ENCODE data around the gene GNAQ.
A peak's percentile ranks its signal among the peaks of the same experiment; 100 is the strongest.

The GNAQ gene

DNA sequence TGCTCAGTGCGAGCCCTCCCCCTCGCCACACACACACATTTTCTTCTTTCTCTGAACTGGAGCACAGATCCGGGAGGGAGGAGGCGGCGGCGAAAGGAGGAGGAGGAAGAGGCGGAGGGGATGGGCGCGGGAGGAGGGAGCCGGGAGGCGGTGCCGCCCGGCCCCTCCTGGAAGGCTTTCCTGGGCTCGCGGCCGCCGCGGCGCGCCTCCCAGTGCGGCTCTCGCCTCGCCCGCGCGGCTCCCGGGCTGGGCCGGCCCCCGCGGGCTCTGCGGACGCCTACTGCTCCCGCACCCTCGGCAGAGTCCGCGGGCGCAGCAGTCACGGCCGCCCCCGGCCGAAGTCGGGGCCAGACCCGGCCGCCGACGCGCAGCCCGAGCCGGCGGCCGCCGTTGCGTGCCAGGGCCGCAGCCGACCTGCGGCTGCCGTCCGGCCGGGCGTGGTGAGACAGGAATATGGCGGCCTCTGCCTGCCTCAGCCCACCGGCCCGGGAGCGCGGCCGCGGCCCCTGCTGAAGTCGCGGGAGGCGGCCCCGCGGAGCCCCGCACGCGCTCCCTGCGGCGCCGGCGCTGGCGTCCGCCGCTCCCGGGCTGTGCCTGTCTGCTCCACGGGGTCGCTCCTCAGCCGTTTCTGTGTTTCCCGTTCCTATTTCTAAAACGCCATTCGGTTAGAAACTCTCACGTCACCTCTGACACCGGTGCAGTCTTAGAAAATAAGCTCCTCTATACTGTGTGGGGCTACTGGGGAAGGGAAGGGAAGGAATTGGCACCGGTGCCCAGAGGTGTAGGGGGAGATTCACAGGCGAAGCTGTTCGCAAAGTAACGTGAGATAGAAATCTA is 500 bp upstream of the GNAQ start:
- peak; percentile 78 for DNase-seq (ENCODE audit: low read depth, low spot score)

DNA sequence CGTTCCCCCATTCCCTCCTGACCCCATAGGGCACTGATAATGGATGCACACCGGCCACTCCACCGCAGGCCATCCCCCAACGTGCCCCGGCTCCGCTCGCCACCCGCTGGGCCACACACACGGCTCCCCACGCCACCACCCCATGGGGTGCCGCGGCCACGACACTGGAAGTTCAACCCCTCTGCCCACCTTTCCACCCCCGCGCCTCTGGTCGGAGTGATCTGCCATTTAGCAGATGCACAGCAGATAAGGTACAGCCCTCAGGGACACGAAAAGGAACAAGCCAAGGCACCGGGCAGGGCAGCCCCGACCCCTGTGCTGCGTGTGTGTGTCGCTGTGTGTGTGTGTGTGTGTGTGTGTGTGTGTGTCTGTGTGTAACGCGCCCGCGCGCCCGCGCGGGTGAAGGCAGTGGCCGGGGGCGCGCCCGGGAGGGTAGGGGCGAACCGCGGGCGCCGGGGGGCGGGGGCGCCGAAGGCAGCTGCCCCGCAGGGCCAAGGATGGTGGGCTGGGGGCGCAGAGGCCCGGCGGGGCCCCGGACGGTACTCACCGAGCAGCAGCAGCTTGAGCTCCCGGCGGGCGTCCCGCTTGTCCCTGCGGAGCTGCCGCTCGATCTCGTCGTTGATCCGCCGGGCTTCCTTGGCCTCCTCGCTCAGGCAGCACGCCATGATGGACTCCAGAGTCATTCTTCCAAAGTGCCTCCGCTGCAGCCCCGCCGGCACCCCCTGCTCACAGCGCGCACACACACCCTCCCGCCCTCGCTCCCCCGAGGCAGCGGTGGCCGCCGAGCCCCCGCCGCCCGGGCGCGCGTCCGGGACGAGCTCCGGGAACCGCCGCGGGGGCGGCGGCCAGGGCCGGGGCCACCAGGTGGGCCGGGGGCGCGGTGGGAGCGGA is 813 bp downstream of the GNAQ start:
- DNase-seq (ENCODE audit: low read depth, low spot score) = no peak

DNA sequence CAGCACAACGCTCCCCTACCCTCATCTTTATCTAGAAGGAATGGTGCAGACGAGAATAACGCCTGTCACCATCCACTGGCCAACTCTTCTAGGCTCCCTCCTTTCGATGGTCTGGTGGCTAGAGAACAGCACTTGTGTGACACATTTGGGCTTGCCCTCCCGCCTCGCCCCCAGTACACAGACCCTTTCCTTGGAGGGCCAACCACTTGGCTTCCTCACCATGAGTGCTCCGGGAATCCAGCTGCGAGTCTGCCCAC is 1.4 kb downstream of the GNAQ start:
- DNase-seq (ENCODE audit: low read depth, low spot score) = no peak

DNA sequence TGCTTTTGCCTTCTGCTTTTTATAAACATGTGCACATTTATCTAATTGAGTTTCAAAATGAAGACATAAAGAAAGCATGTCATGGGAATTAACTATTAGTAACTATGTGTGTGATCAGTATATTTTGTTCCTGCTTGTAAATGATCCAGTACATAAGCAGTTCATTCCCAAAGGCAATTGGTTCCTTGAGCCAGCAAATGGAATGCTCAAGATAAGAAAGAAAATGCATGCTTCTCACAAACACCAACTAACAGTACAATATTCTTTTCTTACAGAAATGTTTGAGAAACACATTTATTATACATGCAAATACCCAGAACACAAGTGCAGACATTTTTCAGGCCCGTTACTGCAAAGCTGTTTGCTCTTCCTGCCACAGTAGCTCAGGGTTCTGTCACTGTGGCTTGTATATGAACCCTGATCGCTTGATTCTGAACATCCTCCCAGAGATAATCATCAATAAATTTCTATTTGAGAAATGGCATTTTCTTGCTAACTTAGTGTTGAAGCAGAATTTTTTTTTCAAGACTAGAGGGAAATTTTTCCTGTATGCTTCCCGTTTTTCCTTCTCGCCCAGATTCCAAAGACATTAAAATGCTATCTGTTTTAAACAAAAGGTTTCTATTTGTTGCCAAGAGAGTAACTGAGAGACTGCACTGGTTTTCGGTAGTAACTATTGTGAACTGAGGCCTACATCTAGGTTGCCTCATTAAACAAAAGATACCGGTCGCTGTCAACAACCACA is 1.9 kb downstream of the GNAQ start:
- DNase-seq (ENCODE audit: low read depth, low spot score) = no peak

DNA sequence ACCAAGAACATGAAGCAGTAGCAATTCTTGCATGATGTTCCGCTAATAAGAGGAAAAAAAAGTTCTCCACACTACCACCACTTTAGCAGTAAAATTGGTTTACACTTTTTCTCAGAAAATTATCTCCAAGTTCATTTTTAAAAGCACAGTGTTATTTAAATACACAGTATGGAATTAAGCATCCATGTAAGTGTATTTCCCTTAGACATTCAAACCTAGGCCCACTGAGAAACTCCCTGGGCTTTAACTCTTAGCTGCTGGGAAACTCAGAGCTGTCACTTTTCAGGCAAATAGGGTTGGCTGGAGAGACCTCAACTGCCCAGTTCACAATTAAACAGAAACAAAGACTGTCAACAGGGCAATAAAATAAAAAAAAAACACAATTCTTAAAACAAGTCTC is 2.7 kb downstream of the GNAQ start:
- no peak for DNase-seq (ENCODE audit: low read depth, low spot score)

DNA sequence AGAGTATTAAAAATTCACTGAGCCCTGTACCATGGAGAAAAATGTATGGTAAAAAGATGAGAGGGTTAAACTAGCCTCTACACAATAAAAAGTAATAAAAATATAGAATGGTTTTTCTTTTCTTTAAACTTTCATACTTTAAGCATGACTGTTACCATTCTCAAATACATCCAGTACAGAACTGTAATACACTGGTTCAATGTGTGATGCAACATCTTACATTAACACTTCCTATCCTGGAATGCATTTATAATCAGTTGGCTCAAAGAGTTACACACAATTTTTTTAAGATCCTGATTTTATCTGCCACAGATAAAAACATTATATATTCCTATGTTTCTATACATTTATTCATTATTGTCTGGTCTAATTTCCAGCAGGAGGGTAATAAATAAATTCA is 4.7 kb downstream of the GNAQ start:
- no peak for DNase-seq (ENCODE audit: low read depth, low spot score)

DNA sequence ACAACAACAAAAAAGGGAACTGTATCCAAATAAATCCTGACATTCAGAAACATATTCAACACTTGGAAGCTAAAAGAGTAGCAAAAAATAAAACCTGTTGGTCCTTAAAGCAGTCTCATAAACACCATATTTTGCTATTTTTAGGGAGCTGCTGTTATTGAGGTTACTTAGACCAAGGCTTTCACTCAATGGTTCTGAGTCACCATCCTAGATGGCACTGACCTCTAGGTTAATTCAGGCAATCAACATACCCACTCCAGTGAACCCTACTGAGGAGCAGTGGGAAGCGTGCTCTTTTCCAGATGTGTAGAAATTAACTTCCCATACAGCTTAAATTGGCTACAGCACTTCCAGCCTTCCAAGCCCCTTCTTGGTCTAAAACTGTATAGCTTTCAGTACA is 5.2 kb downstream of the GNAQ start:
- DNase-seq (ENCODE audit: low read depth, low spot score) = no peak

DNA sequence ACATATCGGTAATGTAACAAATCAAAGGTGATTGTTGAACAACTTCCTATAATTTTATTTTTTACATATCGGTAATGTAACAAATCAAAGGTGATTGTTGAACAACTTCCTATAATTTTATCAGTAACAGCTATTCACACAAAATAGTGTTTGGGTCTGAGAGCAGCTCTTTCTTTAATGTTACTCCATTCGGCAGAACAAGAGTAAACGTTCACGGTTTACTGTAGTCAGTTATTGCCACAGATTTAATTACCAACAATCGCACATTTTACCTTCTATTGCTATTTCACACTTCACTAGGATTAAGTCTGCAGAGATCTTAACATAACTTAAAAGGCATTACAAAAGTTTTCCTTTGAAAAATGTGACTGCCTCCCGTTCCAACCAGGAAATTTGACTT is 6.4 kb downstream of the GNAQ start:
- no peak for DNase-seq (ENCODE audit: low read depth, low spot score)

DNA sequence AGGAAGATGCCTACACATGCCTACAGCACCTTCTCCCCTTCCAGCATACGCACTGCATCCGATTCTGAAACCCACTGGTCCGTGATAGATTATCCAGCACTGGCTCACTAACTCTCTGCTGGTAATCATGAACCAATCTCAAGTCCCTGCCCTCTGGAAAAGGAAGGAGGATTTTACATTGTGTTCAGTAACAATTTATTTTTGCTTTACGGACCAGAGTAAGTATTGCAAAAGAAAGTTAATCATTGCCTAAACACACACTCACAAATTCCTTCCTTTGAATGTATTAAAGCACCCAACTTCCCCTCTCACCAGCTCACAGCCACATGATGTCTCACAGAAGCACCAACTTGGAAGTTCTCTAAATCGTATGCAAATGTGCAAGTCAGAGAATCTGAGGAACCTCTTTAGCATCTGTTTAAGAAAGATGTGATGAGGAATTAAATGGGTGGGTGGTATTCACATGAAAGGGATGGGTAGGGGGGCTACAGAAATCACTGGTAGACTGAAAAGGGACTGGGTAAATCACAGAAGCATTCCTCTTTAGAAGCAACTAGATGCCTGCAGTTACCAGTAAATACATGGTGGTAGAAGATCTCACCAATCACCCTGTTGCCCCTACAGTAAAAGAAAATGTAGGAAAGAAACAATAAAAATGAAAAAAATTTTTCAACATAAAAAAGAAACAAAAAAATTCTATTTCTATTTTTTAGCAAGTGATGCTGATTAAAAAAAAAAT is 8.4 kb downstream of the GNAQ start:
- DNase-seq (ENCODE audit: low read depth, low spot score) = no peak

DNA sequence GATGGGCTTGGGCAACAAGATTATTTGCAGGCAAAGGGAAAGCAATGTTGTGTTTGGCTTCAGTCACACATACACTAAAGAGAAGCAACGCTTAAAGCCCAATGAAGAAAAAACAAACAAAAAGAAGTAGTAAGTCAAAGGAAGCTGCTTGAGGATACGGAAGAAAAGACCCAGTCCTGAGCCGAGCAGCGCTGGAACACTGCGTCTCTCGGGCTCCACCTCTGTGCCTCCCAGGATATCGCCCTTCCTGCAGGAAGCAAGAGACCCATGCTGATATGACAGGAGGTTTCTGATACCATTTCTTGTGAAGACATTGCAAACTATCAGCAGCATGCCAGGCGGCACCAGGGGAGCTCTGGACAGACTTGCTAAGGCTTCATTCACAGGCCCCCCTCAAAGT is 9.9 kb downstream of the GNAQ start:
- no peak for DNase-seq (ENCODE audit: low read depth, low spot score)

DNA sequence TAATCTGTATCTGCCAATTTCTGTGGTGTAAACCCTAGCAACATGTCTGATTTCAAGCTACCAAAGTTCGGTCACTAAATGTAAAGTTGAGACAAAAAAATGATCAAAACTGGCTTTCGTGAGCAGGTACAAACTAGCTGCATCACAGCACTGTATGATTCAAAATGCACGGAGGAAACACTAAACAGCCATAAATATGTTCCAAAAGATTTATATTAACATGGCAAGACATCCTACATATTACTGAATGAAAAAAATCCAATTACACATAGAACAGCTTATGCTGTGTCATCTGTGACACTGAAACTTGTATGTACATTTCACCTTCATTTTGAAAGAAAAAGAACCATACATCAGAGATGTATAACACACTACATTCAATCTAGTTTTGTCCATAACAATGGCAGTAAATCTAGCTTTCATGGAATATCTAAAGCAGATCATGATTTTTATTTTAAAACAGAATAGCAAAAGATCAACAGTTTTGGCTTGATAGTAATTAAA is 14.4 kb downstream of the GNAQ start:
- DNase-seq (ENCODE audit: low read depth, low spot score) = no peak

DNA sequence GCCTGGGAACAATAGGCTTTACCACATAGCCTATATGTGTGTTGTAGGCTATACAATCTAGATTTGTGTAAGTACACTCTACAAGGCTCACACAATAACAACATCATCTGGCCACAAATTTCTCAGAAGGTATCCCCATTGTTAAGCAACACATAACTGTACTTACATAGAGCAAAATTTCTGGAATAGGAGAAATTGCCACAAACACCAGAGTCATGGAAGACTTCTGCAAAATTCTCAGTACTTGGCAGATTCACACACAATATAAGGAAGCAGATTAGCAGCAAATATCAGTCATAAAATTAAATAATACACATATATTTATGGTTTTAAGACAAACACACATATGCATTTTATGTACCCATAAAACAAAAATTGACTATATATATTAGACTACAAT is 16.4 kb downstream of the GNAQ start:
- no peak for DNase-seq (ENCODE audit: low read depth, low spot score)

DNA sequence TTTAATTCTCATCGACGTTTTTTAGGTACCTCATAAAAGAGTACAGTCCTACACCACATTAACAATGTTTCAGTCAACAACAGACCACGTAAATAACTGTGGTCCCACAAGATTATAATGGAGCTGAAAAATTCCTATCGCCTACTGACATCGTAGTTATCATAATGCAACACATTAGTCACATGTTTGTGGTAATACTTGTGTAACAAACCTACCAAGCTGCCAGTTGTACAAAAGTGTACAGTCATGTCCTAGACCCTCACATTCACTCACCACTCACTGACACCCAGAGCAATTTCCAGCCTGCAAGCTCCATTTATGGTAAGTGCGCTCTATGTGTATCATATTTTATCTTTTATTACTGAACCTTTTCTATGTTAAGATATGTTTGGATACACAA is 16.8 kb downstream of the GNAQ start:
- DNase-seq (ENCODE audit: low read depth, low spot score) = no peak

DNA sequence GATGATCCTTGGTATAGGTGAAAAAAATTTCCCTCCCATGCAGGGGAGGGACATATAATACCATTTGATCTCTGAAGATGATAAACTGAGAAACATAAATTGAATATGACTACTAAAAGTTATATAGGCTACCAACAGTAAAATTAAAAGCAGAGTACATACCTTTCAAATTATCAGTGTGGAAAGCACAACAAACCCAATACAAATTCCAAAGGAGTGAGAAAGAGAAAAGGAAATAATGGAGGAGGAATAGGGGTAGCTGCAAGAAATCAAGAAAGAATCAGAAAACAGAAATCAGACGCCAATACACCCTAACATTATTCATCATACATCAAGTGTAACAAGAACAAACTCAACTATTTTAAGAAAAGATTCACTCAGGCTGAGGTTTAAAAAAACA is 17.7 kb downstream of the GNAQ start:
- no peak for DNase-seq (ENCODE audit: low read depth, low spot score)

DNA sequence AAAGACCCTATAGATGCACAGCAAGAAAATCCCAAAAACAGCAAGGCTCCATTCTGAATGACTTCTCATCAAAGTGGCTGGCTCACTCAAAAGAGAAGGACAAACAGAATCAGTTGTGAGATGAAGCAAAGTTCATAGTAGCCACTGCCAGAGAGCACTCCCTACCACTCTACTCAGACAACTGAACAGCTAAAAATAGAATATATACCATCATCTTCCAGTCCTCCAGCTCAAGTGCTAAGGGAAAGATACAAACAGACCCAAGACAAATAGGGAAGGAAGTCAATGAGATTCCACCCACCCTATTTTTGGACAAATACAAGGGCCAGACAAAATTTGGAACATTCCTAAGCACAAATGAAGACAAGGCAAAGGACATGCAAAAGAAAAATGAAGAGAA is 20.6 kb downstream of the GNAQ start:
- no peak for DNase-seq (ENCODE audit: low read depth, low spot score)

DNA sequence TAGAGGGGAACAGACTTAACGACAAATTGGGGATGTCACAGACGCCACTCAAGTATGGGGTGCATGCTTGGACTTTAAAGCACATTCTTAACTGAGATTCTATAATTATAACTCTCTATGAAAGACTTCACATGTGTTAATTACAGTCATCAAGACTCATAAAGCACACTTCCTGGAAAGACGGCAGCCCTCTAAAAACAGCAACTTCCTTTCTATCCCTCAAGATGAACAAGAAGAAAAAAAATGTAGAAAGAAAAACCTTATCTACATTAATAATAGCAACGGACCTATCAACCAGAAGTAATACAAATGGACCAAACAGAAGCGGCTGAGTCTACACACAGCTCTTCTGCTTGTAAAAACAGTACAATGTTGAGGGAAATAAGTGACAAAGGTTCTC is 21.2 kb downstream of the GNAQ start:
- DNase-seq (ENCODE audit: low read depth, low spot score) = no peak

DNA sequence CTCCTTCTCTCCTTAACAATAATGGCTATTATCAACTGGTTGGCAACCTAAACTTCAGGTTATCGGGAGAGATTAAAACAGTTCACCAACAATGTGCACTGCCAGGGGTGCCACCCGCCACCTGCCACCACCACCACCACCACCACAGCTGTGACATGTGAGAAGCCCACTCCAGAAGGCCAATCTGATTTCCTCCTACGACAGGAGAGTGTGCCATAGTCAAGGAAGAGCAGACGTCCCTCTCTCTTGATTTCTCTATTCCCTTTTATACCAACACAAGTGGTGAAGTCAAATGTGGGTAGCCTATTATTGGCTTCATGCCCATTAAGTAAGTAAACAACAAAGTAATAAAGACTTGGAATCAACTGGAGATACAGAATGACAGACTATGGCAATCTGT is 22.4 kb downstream of the GNAQ start:
- no peak for DNase-seq (ENCODE audit: low read depth, low spot score)

DNA sequence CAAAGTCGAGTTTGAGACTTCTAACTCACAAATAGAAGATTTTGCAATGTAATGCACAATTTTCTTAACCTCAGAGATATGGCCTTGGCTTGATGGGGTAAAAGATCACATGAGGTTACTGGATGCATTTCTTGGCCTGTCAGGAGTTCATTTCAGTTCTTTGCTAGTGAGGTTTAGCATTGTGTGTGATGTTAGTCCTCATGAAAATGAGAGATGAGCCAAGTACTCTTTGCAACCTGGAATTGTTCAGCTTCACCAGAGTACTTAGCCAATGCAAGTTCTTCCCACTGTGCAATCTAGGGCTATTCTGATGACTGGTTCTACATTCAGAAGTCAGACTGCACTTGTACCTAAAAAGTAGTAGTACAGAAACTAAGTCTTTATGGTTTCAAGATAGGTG is 24.9 kb downstream of the GNAQ start:
- DNase-seq (ENCODE audit: low read depth, low spot score) = no peak

DNA sequence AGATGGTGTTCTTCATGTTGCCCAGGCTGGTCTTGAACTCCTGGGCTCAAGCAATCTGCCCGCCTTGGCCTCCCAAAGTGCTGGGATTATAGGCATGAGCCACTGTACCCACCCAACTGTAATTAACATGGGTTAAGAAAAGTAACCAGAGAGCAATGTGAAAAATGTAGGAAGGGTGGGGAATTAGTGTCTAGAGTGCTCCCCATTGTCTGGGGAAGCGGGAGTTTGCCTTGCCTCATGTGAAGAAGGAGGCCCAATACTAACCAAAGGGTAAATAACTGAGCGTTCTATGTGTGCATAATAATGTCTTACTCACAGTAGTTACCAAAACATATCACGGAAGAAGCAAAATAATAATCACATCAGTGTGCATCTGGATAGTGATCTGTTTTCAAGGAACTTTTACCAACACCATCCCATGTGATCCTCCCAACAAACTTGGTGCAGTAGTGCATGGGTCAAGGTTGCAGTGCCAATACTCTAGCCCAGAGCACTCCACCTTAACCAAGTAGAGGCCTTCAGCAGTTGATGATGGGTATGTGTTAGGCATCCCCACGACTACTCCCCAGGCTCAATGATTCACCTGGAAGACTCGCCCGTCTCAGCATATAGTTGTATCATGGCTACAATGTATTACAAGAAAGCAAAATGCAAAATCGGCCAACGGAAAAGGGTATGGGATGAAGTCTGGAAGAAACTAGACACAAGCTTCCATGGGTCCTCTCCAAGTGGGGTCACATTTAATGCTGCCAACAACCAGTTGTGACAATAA is 26.2 kb downstream of the GNAQ start:
- no peak for DNase-seq (ENCODE audit: low read depth, low spot score)

DNA sequence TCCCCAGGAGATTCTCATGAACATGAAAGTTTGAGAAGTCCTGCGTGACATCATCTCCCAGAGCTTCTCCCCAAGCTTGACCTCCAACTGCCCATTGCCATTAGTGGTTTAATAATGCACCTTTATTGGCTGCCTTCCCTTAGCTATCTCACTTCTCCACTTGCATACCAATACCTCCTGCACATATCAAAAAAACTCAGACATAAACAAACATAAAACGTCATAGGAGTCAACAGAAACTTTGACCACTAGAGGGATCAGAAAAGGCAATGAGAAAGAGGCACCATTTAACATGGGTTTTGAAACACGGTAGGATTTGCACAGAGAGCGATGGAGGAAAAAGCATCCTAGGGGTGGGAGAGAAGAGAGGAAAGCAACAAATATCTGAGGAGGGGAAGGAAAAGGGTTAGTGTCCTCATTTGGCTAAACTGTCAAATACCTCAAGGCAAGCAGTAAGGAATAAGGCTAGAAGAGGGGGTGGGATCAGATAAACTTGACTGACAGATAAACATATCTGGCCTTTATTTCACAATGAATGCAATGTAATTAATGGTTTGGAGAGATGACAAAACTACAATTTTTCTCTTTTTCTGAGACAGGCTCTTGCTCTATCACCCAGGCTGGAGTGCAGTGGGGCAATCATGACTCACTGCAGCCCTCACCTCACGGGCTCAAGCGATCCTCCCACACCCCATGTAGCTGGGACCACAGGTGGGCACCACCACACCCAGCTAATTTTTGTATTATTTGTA is 27.0 kb downstream of the GNAQ start:
- DNase-seq (ENCODE audit: low read depth, low spot score) = no peak
